ENCODE data around the gene NFAT5. TPM values are rescaled to one million over a fixed set of nuclear protein-coding genes. Genes with fewer than 3 reads are reported as not detected.

Gene NFAT5
- total and polyA plus RNA-seq, 9 of the 15 experiments (the other 6 are each of a cell fraction or from before 2014, with no cell fraction given): 0.78 to 20.5 (median 12.4) TPM

- H2AFZ ChIP-seq (ENCODE audit: low read depth, low read length): no peak overlapping the region
- no peak overlapping the region for H3K4me3 ChIP-seq
- no peak for ATAC-seq
- no peaks in the 10 kb centered on the region for H3K27me3 ChIP-seq (ENCODE audit: control insufficient read depth in 2 of 2, insufficient read depth in 2 of 2, low read length in 2 of 2)
- H3K79me2 ChIP-seq (ENCODE audit: control insufficient read depth, insufficient read depth, low read length): peaks cover 23% of the 10 kb centered on the region
- no peak overlapping the region for H3K4me2 ChIP-seq (ENCODE audit: insufficient read depth, low read length)
- WGBS (ENCODE audit: insufficient coverage, low coverage, missing lambda C conversion rate): 97% methylated on average over 11 of the region's 11 CpGs
- H3K36me3 ChIP-seq (ENCODE audit: control insufficient read depth, insufficient read depth, low read length): peaks cover 95% of the 10 kb centered on the region
- ChIA-PET CTCF (ENCODE audit: low intra/inter-chr PET ratio) (no interaction called here), POLR2A (interaction anchor here (1.4 to 3.7 kb wide), 2 partner anchors 9 to 19 kb away, joined by 9 to 19 read pairs; partner anchors contain the start of genes NOB1 and NQO1)
- FAIRE-seq: no peak
- DNase-seq (ENCODE audit: extremely low read depth in 1 of 4, low spot score in 3 of 4): no peak
- H3K27ac ChIP-seq (ENCODE audit: extremely low read depth, low read depth, low read length): no peak overlapping the region
- BruUV-seq (replicated peaks): no TSS peak
- no peaks in the 10 kb centered on the region for H3K9me3 ChIP-seq (replicated peaks; ENCODE audit: control insufficient read depth, insufficient read depth, low read depth, low read length)
- TF ChIP-seq ZNF695 (CRISPR knock-in tag; IDR thresholded peaks at IDR 0.05) (no peak), SIN3B (IDR thresholded peaks at IDR 0.05; ENCODE audit: low read depth) (no peak), TEAD1 (CRISPR knock-in tag; IDR thresholded peaks at IDR 0.05) (no peak), TFAP4 (CRISPR knock-in tag; IDR thresholded peaks at IDR 0.05; ENCODE audit: borderline replicate concordance) (no peak), POLR2A (conservative IDR thresholded peaks at IDR 0.05) (0 out of 2 replicates have a peak, but pooled peaks have one; percentile 38), POLR2B (IDR thresholded peaks at IDR 0.05; ENCODE audit: low read depth, partially characterized antibody) (peak; percentile 11), POLR2AphosphoS5 (IDR thresholded peaks at IDR 0.05; ENCODE audit: control insufficient read depth, insufficient read depth, low read depth, low read length) (0 out of 2 replicates have a peak, but pooled peaks have one; percentile 18), ESRRA (IDR thresholded peaks at IDR 0.05; ENCODE audit: borderline replicate concordance, low read depth) (peak; percentile 39; the same call in 1 of the 2 replicates), SMC3 (conservative IDR thresholded peaks at IDR 0.05; ENCODE audit: insufficient read depth, low read depth, low read length) (no peak)
- H3K9me1 ChIP-seq (ENCODE audit: control insufficient read depth, insufficient read depth, low read length): no peaks in the 10 kb centered on the region
- intact Hi-C loops (cut with micrococcal nuclease) (no loop called here), in situ Hi-C loops (cut with MboI) (no loop called here)
- no peak overlapping the region for H3K9ac ChIP-seq (ENCODE audit: insufficient read depth in 1 of 2, low read depth in 2 of 2, low read length in 2 of 2)
- H3K4me1 ChIP-seq (replicated peaks in 1 of 2; ENCODE audit: control insufficient read depth in 2 of 2, insufficient read depth in 2 of 2, low read length in 2 of 2): 0 out of 5 replicates have a peak, but pooled peaks cover 0 to 3% of the 10 kb centered on the region in 2 experiments
- H4K20me1 ChIP-seq (replicated peaks; ENCODE audit: control insufficient read depth, insufficient read depth, low read length): no peaks in the 10 kb centered on the region; the same call in 1 of the 2 replicates
These were observed 179.5 kb downstream of the NFAT5 start for GRCh38 chr16:69745232-69745612.

Data from K562 (cell line).